Vagina (tissue), 2 donors: Measurements from ENCODE around the gene CMIP.

ENCODE experiments used
- POLR2A ChIP-seq, 2 donors: fragments of 450-650 bp; IDR thresholded peaks; one replicate each; pipeline ENCODE4 v1.6.1; 2017; ENCODE audit warnings: antibody characterized with exemption in 2 of 2, mild to moderate bottlenecking in 2 of 2, moderate library complexity in 2 of 2
- POLR2AphosphoS5 ChIP-seq, 2 donors: sonication (generic); formaldehyde crosslinking; IDR thresholded peaks; one replicate each; pipeline ENCODE4 v1.9.0; 2017; ENCODE audit warnings: antibody characterized with exemption in 2 of 2, mild to moderate bottlenecking in 2 of 2, low read depth in 1 of 2; ENCODE audit not compliant: insufficient read depth in 1 of 2

GRCh38 chr16:81539759-81540472 is 95.3 kb downstream of the CMIP start:
- TF ChIP-seq POLR2A (IDR thresholded peaks at IDR 0.05), result no peak
- no peak for TF ChIP-seq POLR2AphosphoS5 (IDR thresholded peaks at IDR 0.05; ENCODE audit: insufficient read depth in 1 of 2, low read depth in 1 of 2)
